HG03457 (cell line): ENCODE results near the gene BTNL3.
"Not testable (repeated sequence)": the region's sequence is repeated elsewhere in the genome, so short reads cannot be mapped to it uniquely, and the experiment has no call there.

Experiments used
- ATAC-seq: cut with Tn5 transposase; IDR thresholded peaks from one replicate; pipeline ENCODE4 v1.9.1; 2021; ENCODE audit warnings: moderate number of reproducible peaks; ENCODE audit not compliant: unreplicated experiment

BTNL3 gene

DNA sequence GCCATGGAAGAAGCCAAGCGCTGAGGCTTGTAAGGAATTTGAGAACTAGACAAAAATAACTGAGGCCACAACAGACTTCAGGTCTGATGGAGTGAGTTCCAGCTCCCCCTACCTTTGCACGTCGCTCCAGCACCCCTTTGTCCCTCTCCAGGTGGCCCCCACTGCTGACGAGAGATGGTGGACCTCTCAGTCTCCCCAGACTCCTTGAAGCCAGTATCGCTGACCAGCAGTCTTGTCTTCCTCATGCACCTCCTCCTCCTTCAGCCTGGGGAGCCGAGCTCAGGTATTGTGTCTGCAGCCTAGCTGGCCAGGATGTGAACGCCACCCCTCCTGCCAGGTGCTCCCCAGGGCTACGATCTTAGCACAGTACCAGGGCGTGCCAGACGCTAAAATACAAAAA, 56.7 kb downstream of the BTNL3 start:
- ATAC-seq: no peak

DNA sequence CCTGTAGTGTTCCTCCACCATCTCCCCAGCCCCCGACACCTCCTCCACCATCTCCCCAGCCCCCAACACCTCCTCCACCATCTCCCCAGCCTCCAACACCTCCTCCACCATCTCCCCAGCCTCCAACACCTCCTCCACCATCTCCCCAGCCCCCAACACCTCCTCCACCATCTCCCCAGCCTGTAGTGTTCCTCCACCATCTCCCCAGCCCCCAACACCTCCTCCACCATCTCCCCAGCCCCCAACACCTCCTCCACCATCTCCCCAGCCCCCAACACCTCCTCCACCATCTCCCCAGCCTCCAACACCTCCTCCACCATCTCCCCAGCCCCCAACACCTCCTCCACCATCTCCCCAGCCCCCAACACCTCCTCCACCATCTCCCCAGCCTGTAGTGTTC, 57.2 kb downstream of the BTNL3 start:
- ATAC-seq: not testable (repeated sequence)

DNA sequence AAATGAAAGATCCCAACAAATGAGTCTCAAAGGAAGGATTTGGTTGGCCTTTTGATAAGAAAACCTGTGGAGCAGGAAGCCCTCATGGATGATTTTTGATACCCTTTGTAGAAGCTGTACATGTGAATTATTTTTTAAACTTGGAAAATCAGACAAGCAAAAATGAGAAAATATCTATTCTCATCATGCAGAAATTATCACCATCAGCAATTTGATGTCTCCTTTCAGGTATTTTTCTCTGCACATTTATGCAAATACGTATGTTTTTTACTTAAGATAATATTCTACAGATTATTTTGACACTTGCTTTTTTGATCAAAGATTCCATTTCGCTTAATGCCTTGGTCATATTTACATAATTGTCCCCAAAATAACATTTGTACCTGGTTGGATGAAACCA, 58.6 kb downstream of the BTNL3 start:
- ATAC-seq: no peak

DNA sequence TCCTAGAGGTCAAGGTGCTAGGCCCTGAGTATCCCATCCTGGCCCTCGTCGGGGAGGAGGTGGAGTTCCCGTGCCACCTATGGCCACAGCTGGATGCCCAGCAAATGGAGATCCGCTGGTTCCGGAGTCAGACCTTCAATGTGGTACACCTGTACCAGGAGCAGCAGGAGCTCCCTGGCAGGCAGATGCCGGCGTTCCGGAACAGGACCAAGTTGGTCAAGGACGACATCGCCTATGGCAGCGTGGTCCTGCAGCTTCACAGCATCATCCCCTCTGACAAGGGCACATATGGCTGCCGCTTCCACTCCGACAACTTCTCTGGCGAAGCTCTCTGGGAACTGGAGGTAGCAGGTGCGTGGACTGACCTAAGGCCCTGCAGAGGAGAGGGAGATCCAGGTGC, 59.3 kb downstream of the BTNL3 start:
- no peak for ATAC-seq

DNA sequence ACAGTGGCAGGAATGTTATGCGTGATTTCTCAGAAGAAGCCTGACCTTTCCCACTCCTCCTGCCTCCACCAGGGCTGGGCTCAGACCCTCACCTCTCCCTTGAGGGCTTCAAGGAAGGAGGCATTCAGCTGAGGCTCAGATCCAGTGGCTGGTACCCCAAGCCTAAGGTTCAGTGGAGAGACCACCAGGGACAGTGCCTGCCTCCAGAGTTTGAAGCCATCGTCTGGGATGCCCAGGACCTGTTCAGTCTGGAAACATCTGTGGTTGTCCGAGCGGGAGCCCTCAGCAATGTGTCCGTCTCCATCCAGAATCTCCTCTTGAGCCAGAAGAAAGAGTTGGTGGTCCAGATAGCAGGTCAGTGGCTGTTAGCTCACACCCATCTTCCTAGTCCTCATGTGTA, 61.4 kb downstream of the BTNL3 start:
- ATAC-seq: no peak

DNA sequence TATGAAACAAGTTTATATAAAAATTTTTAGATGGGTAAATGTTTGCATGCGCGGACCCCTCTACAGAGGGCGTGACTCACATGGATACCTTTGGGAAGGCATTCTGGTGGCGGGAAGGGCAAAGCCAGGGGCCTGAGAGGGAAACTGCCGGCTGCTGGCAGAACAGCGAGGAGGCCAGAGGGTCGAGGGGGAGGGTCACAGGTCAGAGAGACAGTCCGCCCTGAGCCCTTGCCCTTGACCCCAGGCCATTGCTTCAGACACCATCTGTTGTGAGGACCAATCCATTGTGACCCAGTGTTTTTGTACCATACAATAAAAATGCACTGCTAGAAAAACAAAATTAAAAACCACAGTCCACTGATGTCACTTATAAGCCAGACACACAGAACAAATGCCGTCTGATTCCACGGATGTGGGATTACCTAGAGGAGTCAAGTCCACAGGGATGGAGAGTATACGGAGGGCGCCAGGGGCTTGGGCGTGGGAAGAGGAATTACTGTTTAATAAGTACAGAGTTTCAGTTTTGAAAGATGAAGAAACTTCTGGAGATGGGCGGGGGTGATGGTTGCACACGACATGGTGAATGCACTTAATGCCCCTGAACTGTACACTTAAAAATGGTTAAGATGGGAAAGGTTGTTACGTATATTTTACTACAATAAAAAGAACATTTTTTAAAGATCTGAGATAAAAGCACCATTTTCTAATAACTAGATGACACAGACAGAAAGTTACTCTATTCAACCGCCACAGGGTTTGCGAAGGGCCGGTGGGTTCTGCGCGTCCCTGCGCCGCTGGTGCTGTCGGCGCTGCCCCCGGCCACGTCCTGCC, 63.4 kb downstream of the BTNL3 start:
- no peak for ATAC-seq

DNA sequence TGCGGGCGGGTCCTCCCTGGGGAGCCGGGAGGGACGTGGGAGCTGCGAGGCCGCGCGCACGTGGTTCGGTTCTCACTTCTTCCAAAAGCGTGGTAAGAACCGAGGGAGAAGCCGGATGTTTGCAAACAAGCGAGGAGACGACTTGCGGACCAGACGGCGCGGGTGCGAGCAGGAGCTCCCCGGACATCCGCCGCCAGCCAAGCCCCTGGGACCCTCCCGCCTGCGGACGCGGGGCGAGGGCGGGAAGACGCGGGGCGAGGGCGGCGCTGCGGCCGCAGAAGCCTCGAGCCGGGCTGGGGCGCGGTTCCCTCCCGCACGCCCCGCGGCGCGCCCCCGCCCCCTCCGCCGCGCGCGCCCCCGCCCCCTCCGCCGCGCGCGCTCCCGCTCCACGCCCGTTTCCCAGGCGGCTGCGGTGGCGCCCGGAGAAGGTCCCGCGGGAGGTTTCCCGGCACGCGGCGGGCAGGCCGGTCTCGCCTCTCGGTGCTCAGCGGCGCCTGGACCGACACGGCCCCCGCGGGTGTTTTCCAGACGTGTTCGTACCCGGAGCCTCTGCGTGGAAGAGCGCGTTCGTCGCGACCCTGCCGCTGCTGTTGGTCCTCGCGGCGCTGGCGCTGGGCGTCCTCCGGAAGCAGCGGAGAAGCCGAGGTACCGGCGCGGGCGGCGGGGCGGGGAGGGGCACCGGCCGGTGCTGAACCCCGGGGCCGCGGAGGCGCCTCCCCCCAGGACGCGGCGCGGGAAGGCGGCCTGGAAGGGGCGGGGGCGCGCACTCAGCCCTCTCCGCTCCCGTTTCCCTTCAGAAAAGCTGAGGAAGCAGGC, 64.2 kb downstream of the BTNL3 start:
- no peak for ATAC-seq

DNA sequence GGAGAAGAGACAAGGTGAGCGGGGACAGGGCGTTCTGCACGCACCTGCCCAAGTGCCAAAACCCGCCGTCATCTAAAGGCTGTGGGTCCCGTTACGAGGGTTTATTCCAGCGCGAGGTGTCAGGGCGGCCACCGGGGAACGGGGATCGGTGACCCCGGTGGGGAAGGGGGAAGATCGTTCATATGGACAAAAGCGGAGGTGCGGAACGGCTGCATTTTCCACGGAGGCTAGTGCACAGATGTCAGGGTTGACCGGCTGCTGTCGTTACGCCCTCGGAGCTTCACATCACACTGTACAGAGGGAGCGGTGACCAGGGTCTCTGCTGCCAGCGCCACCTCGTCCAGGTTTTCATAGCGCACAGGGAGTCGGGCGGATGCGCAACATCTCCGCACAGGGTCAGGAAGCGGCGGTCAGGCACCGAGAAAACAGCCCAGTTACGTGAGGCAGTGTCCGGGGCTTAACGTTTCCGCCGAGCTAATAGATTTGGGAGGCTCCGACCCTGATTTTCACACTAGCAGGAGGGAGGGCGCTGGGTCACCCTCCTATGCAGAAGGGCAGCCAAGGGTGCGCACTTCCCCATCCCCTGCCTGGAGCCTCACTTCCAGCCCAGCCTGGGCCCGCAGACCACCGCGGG, 65.0 kb downstream of the BTNL3 start:
- no peak for ATAC-seq

DNA sequence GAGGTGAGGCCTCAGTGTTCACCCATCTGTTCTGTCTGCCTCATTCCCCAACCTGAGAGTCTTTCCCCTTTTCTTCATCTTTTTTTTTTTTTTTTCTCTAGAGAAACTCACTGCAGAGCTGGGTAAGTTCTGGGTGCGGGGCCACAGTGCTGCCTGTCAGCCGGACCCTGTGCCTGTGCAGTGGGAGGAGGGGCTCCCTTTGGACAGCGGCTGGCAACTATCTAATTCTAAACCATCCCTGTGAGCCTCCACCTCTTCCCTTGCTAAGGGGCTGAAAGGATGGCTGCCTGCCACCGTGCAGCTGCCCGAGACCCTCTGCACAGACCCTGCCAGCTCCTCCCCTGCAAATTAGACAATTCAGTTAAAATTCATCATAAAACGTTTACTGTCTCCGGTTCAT, 65.5 kb downstream of the BTNL3 start:
- ATAC-seq: no peak

DNA sequence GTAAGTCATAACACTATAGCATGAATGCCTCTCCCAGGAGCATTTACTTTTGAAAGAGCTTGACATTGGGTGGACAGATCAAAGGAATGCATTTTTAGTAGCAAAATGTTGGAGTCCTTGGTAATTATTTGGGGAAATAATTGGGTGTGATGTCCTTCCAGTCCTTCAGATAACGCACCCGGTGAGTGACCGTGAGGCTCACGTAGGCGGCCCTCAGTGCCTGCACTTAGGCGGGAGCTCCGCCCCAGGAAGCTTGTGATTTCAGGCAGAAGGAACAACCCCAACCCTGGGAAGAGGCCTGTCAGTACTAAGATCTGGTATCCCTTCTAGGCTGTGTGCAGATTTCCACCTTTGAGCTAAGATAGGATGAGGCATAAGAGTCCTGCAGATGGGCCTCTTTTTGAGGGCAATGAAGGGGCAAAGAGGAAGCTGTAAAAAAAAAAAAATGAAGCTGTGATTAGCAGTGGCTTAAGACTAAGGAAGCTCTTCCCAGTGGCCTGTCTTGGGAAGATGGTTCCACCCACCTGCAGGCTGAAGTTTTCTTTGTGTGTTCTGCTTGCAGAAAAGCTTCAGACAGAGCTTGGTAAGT, 66.3 kb downstream of the BTNL3 start:
- no peak for ATAC-seq
